ENCODE results near the gene FRY. TPM values are rescaled to one million over a fixed set of nuclear protein-coding genes. Genes with fewer than 3 reads are reported as not detected.

The FRY gene
- total RNA-seq, 1 experiment from 2014 or later: 1.3 TPM

GRCh38 chr13:32164622-32165268 lies 133.2 kb downstream of the FRY start:
- Histone ChIP-seq H3K9me3 (ENCODE audit: low read length) (no peaks in the 10 kb centered on the region), H3K4me1 (ENCODE audit: insufficient read depth, low read length) (peaks cover 12% of the 10 kb centered on the region; the same call in 1 of the 2 replicates), H3K27ac (ENCODE audit: low read length) (no peak overlapping the region), H2AFZ (ENCODE audit: low read length) (peak overlapping the region; percentile 89), H3K36me3 (ENCODE audit: low read depth, low read length) (no peaks in the 10 kb centered on the region), H3K9ac (ENCODE audit: low read length) (no peak overlapping the region), H3K4me3 (ENCODE audit: low read length) (no peak overlapping the region), H3K4me2 (ENCODE audit: low read length) (no peak overlapping the region), H3F3A (ENCODE audit: low read length, unreplicated experiment) (no peaks in the 10 kb centered on the region), H4K20me1 (ENCODE audit: low read length) (no peaks in the 10 kb centered on the region), H3K79me2 (ENCODE audit: low read length) (no peaks in the 10 kb centered on the region), H3K27me3 (ENCODE audit: low read length) (no peaks in the 10 kb centered on the region), H3K9me2 (replicated peaks; ENCODE audit: low read length) (no peaks in the 10 kb centered on the region)
- ChIA-PET CTCF (interaction anchor here (0.5 to 1.2 kb wide), 3 partner anchors 147 to 255 kb away, joined by 3 to 4 read pairs (median 3); no protein-coding TSS in a partner anchor), POLR2A (ENCODE audit: unreplicated experiment) (no interaction called here)
- TF ChIP-seq, protein P1, sequence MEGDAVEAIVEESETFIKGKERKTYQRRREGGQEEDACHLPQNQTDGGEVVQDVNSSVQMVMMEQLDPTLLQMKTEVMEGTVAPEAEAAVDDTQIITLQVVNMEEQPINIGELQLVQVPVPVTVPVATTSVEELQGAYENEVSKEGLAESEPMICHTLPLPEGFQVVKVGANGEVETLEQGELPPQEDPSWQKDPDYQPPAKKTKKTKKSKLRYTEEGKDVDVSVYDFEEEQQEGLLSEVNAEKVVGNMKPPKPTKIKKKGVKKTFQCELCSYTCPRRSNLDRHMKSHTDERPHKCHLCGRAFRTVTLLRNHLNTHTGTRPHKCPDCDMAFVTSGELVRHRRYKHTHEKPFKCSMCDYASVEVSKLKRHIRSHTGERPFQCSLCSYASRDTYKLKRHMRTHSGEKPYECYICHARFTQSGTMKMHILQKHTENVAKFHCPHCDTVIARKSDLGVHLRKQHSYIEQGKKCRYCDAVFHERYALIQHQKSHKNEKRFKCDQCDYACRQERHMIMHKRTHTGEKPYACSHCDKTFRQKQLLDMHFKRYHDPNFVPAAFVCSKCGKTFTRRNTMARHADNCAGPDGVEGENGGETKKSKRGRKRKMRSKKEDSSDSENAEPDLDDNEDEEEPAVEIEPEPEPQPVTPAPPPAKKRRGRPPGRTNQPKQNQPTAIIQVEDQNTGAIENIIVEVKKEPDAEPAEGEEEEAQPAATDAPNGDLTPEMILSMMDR (conservative IDR thresholded peaks at IDR 0.05; ENCODE audit: low read depth, low read length): peak; percentile 75
- no peak for TF ChIP-seq EZH2phosphoT487 (IDR thresholded peaks at IDR 0.05; ENCODE audit: borderline replicate concordance, low read length)
- peak; percentile 79 for DNase-seq
- intact Hi-C loops (cut with micrococcal nuclease): loop anchor here (10.0 kb wide), 1 partner anchor 250 kb away; no protein-coding TSS in a partner anchor
- ATAC-seq: peak; percentile 93
- no TSS peak for BruUV-seq (replicated peaks)

GRCh38 chr13:32165796-32166195 lies 134.2 kb downstream of the FRY start:
- BruUV-seq (replicated peaks): no TSS peak
- Histone ChIP-seq H3K27ac (ENCODE audit: low read length) (no peak overlapping the region), H3K27me3 (ENCODE audit: low read length) (no peaks in the 10 kb centered on the region), H3K36me3 (ENCODE audit: low read depth, low read length) (no peaks in the 10 kb centered on the region), H3K9me2 (replicated peaks; ENCODE audit: low read length) (no peaks in the 10 kb centered on the region), H3K79me2 (ENCODE audit: low read length) (no peaks in the 10 kb centered on the region), H3F3A (ENCODE audit: low read length, unreplicated experiment) (no peaks in the 10 kb centered on the region), H3K9ac (ENCODE audit: low read length) (no peak overlapping the region), H3K4me1 (ENCODE audit: insufficient read depth, low read length) (peaks cover 12% of the 10 kb centered on the region; the same call in 1 of the 2 replicates), H3K4me2 (ENCODE audit: low read length) (no peak overlapping the region), H4K20me1 (ENCODE audit: low read length) (no peaks in the 10 kb centered on the region), H3K9me3 (ENCODE audit: low read length) (no peaks in the 10 kb centered on the region), H2AFZ (ENCODE audit: low read length) (no peak overlapping the region), H3K4me3 (ENCODE audit: low read length) (no peak overlapping the region)
- TF ChIP-seq EZH2phosphoT487 (IDR thresholded peaks at IDR 0.05; ENCODE audit: borderline replicate concordance, low read length) (no peak), EZH2 (IDR thresholded peaks at IDR 0.05; ENCODE audit: low read length, unreplicated experiment) (no peak)
- TF ChIP-seq, protein P1 (conservative IDR thresholded peaks at IDR 0.05; ENCODE audit: low read depth, low read length): no peak
- intact Hi-C loops (cut with micrococcal nuclease): loop anchor here (10.0 kb wide), 1 partner anchor 249 kb away; no protein-coding TSS in a partner anchor
- DNase-seq: no peak
- POLR2A ChIA-PET (ENCODE audit: unreplicated experiment): no interaction called here
- no peak for ATAC-seq
- CTCF ChIA-PET: interaction anchor here (0.7 kb wide), 1 partner anchor 81 kb away, joined by 4 read pairs; no protein-coding TSS in a partner anchor

- CTCF ChIA-PET: no interaction called here
- no peak overlapping the region for H3K27ac ChIP-seq (ENCODE audit: low read length)
- DNase-seq (no peak), ATAC-seq (no peak)
- H3K4me3 ChIP-seq (ENCODE audit: low read length): no peak overlapping the region
- TF ChIP-seq EZH2phosphoT487 (IDR thresholded peaks at IDR 0.05; ENCODE audit: borderline replicate concordance, low read length) (no peak), EZH2 (IDR thresholded peaks at IDR 0.05; ENCODE audit: low read length, unreplicated experiment) (no peak)
- TF ChIP-seq, protein P1 (conservative IDR thresholded peaks at IDR 0.05; ENCODE audit: low read depth, low read length): no peak
- H3K9me3 ChIP-seq (ENCODE audit: low read length): no peaks in the 10 kb centered on the region
- no peaks in the 10 kb centered on the region for H3K4me1 ChIP-seq (ENCODE audit: insufficient read depth, low read length)
- intact Hi-C loops (cut with micrococcal nuclease): loop anchor here (10.0 kb wide), 1 partner anchor 247 kb away; no protein-coding TSS in a partner anchor
- H3K9ac ChIP-seq (ENCODE audit: low read length): no peak overlapping the region
- no peak overlapping the region for H3K4me2 ChIP-seq (ENCODE audit: low read length)
- POLR2A ChIA-PET (ENCODE audit: unreplicated experiment): no interaction called here
- no peaks in the 10 kb centered on the region for H4K20me1 ChIP-seq (ENCODE audit: low read length)
- H2AFZ ChIP-seq (ENCODE audit: low read length): no peak overlapping the region
- BruUV-seq (replicated peaks): no TSS peak
- no peaks in the 10 kb centered on the region for H3K36me3 ChIP-seq (ENCODE audit: low read depth, low read length)
- no peaks in the 10 kb centered on the region for H3K79me2 ChIP-seq (ENCODE audit: low read length)
- no peaks in the 10 kb centered on the region for H3F3A ChIP-seq (ENCODE audit: low read length, unreplicated experiment)
- no peaks in the 10 kb centered on the region for H3K27me3 ChIP-seq (ENCODE audit: low read length)
- H3K9me2 ChIP-seq (replicated peaks; ENCODE audit: low read length): no peaks in the 10 kb centered on the region
These were observed 136.6 kb downstream of the FRY start for GRCh38 chr13:32168131-32168530.

Measured in PC-3 (cell line).